Activated gamma-delta T cell treated with Interleukin-2 at 50 U/mL for 16 hours (primary cell): Measurements from ENCODE around the gene PIGC.
A peak's percentile ranks its signal among the peaks of the same experiment; 100 is the strongest.

Source experiments
- DNase-seq: peaks from one replicate; pipeline ENCODE4 v3.0.0-alpha.2; 2020

Gene PIGC

GRCh38 chr1:172397221-172397620, 46.6 kb downstream of the PIGC start:
- no peak for DNase-seq

- DNase-seq = no peak
Measured at GRCh38 chr1:172395576-172395975, 48.3 kb downstream of the PIGC start.

- no peak for DNase-seq
Measured at GRCh38 chr1:172394811-172395210, 49.1 kb downstream of the PIGC start.

GRCh38 chr1:172394141-172394751, 49.6 kb downstream of the PIGC start:
- peak; percentile 64 for DNase-seq

- no peak for DNase-seq
Measured at GRCh38 chr1:172393354-172393753, 50.5 kb downstream of the PIGC start.

GRCh38 chr1:172391976-172392375, 51.9 kb downstream of the PIGC start:
- no peak for DNase-seq
